NCI-H2029 treated with DMSO at 0.1 percent for 48 hours (cell line): ENCODE measurements around the gene MRPL54.

Experiments
- DNase-seq: peaks from one replicate; lab custom pipeline; 2025; lab: John Stamatoyannopoulos, UW

The MRPL54 gene

DNA sequence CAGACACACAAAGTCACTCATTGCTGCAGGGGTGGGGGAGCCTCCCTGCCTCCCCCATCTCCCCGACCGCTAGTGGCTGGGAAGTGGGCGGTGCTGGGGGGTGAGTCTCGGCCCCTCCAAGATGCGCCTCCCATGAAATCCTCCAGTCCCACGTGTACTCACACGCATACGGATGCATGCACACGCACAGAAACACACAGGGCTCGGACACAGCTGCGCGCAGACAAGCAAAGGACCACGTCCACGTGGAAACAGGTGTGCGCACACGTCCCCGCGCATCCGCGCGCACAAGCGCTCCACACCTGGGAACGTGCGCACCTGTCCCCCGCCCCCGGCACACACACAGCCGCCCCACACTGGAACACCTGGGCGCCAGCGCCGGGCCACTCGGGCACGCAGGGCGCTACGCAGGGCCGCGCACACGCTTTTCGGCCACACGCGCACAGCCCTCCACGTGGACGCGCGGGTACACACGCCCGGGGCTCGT lies 23.0 kb downstream of the MRPL54 start:
- no peak for DNase-seq

DNA sequence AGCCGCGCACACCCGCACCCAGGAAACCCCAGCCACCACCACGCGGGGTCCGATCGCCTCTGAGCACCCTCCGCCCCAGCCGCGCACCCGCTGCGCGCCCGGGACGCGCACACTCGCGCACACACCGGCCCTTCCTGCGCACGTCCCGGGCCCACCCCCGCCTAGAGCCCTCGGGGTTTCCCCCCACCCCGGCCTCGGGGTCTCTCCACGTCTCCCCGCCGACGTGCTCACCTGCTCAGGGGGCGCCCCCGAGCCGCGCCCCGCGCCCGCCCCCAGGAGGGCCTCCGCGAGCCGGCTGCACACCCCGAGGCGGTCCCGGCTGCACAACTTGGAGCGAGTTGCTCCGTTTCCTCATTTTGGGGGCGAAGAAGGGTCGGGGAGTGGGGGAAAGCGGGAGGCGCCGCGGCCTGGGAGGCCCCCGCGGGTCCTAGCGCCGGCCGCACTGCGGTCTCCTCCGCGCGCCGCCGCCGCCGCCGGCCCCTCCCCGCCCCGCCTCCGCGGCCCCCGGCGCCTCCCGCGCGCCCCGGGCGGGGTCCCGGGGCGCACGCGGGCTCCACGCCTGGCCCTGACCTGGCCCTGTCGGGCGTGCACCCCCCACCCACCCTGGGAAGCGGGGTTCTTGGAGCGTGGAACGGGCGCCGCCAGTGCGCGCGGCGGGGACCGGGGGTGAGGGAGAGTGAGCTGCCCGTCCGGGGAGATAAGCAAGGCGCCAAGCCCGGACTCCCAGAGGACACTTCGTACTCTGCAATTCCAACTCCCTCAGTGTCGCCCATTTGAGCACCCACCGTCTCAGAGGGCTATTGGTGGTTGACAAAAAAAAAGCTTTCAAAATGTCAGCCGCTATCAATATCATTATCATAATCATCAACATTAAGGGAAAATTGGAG lies 23.7 kb downstream of the MRPL54 start, which contains the start of gene MATK:
Gene MATK, minus strand, starts transcription at position 444 of the 887 bp plus-strand sequence. CDS start 1,246 bp downstream, outside the sequence.
- no peak for DNase-seq

DNA sequence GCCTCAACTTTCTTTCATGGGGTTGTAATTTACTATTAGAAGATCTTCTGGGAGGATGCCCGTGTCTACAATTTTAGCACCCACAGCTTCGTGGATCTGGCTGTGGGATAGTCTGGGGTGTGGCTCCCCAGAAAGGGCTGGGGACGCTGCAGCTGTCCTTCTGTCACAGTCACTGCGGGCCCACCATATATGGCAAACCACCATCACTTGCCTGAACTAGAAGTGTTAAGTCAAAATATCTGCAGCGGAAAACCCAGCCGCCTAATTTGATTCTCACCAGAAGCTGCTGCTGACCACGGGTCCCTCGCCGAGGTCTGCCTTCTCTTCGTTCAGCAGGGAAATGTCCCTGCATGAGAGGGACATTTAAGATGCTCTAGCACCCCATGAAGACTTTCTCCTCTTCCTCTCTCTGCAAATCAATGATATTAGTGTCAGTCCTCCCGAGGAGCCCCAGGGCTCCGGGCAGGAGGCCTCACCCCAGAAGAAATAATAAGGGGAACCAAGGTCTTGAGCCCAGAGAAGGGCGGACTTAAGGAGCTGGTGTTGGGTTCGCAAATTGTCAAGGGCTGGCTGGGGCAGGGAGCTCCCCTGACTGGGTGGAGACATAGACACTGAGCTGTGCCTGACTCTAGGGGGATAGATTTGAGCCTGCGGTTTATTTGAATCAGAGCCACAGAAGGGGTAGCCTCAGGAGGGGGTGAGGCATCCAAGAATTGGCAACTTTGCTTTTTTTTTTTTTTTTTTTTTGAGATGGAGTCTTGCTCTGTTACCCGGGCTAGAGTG lies 26.7 kb downstream of the MRPL54 start:
- DNase-seq, result no peak

DNA sequence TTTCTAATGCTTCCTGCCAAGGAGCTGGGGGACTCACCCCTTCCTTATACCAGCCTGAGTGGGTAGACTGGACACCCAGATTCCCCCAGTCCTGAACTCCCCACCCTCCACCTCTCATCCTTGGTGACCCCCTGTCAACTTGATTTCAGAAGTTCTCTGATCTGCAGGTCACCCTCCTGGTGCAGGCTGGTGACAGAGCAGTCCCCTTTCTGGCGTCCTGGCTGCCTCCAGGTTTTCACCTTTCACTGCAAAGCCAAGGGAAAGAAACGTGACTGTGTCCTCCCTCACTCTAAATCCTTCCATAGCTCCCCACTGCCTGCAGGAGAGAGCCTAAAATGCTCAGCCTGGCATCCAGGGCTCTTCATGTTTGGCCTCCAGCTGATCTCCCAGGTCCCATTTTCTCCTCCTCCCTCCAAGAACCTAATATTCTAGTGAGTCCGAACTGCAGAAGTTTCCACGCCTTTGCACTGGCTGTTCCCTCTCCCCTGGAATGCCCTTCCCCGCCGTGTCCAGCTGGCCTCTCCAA lies 27.8 kb downstream of the MRPL54 start:
- DNase-seq, result no peak

DNA sequence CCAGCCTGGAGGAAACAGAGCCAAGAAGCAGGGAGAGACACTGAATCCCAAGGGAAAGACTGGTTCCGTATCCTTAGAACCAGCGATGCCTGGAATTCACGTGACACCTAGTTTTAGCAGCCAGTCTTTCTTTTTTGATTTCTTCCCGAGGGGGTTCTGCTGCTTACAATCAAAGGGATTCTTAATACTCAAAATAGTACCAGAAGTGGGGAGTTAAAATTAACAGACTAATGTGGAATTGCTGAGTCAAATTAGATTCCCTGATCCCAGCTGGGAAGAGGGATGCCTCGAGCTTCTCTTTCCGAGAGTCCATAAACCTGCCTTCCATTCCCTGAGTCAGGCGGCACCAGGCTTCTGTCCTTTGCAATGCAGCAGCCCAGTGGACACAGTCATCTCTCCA lies 28.5 kb downstream of the MRPL54 start:
- no peak for DNase-seq

DNA sequence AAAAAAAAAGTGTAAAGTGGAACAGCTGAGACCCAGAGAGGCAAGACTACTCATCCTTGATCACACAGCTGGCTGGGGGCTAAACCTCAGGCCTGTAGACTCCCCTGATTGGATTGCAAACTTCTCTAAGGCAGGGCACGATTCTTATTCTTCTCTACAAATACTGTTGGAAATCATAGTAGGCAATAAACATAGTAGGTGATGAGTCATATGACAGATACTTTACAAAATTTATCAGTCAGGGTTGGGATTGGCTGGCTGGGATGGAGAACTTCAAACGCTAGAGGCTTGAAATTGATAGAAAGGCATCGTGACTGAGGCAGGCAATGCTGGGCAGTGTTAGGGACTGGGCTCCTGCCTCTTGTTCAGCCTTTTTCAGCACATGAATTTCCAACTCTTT lies 29.6 kb downstream of the MRPL54 start:
- DNase-seq, result no peak

DNA sequence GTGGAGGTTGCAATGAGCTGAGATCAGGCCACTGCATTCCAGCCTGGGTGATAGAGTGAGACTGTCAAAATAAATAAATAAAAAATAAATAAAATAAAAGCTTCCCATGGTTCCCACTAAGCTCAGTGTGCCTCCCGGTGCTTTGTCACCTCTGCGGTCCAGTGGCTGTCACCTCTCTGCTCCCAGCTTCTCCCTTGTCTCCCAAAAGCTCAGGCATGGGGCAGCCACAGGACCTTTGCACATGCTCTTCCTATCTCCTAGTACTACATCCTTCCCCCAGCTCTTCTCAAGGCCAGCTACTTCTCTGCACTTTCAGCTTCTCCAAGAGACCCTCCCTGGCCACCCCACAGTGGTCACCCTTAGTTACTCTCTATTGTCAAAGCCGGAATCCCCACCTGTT lies 31.3 kb downstream of the MRPL54 start:
- DNase-seq, result no peak

DNA sequence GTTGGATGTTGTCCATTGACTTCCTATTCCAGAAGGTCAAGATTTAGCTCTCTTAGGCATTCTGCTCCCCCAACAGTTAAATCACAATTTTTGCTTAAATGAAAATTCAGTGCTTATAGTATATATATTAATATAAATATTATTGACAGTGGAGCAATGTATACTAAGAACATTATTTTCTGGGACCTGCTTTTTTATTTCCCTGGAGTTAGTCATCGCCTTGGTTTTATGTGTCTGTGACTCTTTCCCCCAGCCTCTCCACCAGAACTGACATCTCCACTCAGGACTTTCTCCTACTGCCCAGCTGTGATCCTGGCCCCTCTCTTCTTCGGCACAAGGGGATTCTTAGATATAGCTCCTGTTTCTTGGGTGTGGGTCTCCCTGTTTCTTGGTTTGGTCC lies 33.9 kb downstream of the MRPL54 start:
- DNase-seq, result no peak

DNA sequence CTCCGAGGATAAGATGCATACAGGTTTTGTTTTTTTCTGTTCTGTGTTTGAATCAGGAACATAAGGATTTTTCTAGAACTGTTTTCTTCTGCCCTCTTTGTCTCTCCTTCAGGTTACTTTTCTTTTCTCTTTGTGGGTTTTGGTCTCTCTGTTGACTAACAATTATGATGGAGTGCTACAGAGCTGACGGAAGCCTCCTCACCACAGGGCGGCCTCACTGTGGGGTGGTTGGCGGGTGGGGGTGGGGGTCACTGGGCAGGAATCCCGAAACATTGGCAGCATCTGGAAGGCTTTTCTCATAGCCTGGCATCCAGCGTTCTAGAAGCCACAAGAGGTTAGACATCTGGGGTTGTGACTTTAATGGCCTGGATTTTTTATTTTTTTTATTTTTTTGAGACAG lies 35.7 kb downstream of the MRPL54 start:
- no peak for DNase-seq

DNA sequence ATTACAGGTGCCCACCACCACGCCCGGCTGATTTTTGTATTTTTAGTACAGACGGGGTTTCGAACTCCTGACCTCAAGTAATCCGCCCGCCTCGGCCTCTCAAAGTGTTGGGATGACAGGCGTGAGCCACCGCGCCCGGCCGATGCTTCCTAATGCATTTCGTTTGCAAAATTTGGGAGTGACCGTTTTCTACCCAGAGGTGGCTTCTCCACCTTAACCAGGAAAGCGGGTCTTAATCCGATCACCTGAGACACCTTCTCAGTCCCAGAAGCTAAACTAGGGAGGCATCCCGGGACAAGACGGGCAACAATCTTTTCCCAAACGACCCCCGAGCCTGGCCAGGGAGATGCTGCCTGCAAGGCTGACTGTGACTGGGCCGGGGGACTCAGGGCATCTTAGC lies 38.5 kb downstream of the MRPL54 start:
- no peak for DNase-seq

DNA sequence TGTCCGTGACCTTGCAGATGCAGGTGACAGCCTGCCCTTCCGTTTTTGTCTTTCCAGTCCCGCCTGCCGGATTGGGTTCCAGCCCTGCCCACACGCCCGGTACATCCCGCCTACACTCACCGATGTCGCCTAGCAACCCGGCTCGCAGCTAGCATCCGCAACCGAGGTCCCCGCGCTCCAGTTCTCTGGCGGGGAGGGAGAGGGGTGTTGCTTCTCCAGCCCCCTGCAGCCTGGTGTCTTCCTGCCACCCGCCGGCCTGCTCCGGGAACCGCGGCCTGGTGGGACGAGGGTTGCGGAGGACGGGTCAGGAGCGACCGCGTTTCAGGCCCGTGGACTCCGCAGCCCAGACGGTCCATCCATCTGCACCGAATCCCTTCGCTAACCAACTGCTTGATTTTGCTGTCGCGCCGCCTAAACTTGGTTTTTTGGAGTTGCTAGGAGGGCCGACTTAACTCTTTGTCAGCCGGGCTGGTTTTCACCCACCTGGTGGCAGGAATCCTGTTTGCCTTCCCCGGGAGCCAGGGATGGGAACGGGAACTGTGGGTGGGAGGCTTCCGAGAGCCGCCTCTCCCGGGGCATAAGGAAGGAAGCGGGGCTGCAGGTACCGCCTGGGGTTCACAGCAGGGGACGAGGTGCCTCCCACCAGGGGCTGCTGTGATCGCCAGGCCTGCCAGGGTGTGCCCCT lies 39.1 kb downstream of the MRPL54 start:
- DNase-seq, result peak; percentile 5

DNA sequence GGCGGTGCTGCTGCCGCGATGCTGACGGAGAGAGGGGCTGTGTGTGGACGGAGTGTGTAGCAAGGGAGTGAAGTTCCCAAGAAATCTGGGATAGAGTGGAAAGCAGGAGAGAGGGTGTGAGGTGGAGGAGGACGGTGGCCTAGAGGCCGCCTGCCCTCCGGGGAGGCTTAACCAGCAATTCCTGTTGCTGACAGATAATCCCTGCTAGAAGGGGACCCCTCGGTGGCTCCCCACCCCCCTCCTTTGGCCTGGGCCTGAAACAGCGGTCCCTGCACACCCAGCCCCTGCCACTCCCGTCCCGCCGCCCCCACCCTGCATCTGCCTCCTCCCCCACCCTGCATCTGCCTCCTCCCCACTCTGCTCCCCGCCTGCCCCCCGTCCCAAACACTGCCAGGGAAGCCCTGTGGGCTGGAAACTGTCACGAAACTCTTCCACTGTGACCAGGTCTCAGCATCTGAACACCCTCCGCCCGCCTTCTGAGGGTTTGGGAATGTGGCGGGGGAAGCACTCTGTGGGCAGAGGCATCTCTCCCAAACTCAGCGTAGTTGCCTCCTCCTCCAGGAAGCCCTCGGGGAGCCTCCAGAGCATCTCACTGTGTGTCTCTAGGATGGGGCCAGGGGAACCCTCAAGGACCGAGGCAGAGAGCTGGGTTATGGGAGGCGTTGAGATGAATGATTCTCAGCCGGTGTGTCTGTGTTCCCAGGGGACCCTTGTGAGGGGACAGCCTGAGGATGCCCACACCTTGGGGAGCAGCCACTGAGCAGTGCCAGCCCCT lies 40.8 kb downstream of the MRPL54 start:
- no peak for DNase-seq

DNA sequence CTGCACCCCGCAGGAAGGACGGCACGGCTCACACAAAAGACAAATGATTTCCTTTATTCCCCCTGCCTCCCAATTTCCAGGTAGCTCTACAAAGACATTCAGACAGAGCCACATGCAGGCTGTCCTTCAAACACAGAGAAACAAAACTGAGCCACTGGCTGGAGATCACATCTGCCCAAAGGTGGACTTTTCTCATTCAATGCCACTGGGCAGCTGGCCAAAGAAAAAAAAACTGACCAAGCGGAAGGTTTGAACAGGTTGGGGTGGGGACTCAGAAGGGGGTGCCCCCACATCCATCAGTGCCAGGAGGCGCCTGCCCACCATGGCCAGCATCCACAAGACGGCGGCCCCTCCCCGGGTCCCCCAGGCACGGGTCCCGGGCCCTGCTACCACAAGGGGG lies 41.5 kb downstream of the MRPL54 start:
- DNase-seq, result no peak

DNA sequence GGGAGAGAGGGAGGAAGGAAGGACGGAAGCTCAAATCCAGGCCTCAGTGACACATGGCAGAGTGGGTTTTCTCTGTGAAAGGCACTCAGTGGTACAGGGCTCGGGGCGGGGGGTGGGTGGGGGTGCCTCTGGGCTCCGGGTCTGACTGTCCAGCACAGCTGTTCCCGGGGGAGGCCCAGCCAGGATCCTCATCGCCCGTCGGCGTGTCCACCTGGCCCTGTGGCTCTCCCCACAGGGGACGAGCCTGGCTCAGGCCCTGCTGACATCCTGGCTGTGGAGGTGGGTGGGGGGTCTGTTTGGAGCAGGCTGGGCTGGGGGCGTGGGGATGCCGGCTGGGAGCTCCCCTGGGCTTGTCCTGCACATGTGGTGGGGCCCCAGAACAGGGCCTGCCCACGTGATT lies 41.9 kb downstream of the MRPL54 start:
- no peak for DNase-seq

DNA sequence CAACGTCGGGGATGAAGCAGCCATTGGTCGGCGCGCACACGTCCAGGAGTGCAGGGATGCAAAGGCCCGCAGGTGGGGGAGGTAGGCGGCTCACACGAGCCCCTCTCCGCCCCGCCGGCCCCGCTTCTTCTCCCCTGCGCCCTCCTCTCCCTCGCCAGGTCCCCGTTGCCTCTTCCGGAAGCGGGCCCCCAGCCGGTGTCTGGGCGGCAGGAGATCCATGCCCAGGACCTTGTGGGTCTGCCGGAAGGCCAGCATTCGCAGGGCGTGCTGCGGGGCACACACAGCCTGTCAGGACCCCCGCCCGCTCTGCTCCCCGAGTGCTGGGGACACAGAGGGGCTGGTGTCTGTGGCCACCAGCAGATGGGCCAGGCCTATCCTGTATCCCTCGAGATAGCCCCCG lies 43.4 kb downstream of the MRPL54 start:
- no peak for DNase-seq

DNA sequence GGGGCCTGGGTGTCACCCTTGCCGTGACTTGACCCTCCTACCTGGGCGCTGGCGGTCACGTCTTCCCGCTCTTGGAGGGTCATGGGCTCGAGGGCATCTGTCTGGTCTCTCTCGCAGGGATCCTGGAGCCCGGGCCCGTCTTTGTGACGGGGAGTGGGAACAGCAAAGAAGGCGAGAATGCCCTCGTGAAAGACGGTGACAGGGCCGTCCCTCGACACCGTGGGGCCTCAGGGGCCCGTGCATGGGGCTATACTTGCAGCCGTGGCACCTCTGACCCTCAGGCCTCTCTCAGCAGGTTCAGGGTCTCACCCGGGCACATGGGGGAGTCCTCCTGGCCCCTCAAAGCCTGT lies 44.6 kb downstream of the MRPL54 start:
- DNase-seq, result no peak

DNA sequence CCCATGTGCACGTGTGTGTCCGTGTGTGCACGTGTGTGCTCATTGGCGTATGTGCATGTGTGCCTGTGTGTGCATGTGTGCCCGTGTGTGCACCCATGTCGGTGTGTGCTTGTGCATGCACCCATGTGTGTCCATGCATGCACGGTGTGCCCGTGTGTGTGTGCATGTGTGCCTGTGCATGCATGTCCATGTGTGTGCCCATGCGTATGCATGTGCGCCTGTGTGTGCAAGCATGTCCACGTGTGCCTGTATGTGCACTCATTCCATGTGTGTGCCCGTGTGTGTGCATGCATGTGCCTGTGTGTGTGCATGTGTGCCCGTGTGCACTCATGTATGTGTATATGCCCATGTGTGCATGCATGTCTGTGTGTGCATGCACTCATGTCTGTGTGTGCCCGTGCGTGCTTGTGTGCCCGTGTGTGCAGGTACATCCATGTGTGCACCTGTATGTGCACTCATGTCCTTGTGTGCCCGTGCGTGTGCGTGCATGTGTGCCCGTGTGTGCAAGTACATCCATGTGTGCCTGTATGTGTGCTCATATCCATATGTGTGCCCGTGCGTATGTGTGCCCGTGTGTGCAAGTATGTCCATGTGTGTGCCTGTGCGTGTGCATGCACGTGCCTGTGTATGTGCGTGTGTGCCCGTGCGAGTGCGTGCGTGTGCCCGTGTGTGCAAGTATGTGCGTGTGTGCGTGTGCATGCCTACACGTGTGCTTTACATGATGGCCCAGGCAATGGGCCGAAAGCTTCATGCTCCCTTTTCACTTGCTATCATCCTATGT lies 45.3 kb downstream of the MRPL54 start:
- no peak for DNase-seq

DNA sequence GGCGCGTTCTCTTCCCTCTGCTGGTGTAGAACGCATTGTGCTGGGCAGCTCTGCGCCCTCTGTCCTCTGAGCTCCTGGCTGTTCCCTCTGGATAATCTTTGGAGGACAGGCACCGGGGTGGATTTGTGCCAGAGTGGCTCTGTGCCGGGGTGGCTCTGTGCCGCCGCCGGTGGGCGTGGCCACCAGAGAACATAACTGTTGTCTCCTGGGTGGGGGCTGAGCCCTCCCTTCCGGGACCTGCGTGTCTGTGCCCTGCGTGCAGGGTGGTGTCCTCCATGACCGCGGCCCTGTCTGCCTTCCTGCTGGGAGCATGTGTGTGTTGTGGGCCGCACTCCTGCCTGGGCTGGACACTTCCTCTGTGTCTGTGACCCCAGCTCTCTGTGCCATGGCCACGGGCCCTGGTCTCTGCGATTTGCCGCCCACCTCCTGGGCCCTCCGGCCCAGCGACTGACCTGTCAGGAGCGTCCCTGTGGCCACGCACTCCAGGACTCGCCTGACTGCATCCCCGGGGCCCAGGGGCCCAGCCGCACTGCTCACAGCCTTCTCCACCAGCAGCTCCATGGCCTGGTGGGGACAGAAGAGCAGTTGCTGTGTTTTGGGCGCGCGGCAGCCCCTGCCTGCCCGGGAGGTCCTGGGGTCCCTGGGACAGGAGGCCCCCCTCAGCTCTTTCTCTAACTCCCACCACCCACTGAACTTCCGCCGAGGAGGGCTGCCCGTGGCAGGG lies 46.1 kb downstream of the MRPL54 start:
- no peak for DNase-seq

DNA sequence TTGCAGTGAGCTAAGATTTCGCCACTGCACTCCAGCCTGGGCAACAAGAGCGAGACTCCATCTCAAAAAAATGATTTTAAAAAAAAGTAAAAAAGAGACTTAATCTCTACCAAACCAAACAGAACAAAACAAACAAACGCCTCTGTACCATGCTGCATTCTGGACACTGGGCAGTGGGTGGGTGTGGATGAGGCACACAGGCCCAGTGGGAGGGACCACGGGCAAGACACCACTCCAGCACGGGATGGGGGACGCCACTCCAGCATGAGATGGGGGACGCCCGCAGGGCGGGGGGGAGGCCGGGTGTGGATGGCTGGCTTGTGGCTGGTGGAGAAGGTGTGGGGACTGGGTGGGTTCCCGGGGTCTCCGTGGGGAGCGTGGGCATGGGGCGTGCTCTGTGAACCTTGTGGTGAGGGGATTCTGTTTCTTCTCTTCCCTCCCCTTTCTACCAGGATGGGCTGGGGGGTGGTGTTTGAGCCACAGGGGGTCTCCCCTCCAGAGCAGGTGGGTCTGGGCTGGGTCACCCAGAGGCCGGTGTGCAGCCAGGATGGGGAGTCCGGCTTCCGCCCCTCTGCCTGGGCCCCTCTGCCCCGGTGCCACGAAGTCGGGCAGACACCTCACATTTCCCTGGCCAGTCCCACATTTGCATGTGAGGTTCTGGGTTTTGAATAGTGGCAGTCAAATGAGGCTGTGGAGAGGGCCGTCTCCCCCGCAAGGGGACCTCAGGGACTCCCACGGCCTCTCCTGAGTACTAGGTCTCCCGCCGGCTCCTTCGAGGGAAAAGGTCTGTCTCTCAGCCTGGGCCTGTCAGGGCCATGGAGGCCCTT lies 47.6 kb downstream of the MRPL54 start:
- no peak for DNase-seq
